OCI-M2 (cell line): ENCODE data around the gene ABCC12.

Experiments
- DNase-seq: peaks from one replicate; lab custom pipeline; 2025; ENCODE audit not compliant: unreplicated experiment; lab: John Stamatoyannopoulos, UW

The ABCC12 gene

GRCh38 chr16:48106446-48106845 is 49.3 kb downstream of the ABCC12 start:
- no peak for DNase-seq
